Keratinocyte (primary cell): ENCODE measurements around the gene VAX1. TPM values are rescaled to one million over a fixed set of nuclear protein-coding genes. Genes with fewer than 3 reads are reported as not detected.

Experiments
- DNase-seq: peaks from one replicate; pipeline ENCODE4 v3.0.0-alpha.2; 2011; ENCODE audit warnings: low read depth, missing footprints, low spot score
- FAIRE-seq: peaks from 2 replicates; lab custom pipeline; 2011; peaks lifted over from hg19 to GRCh38; lab: Jason Lieb, UNC
- H2AFZ ChIP-seq: 2 replicates; pipeline ENCODE4 v1.6.0; 2012; ENCODE audit warnings: low read length, control low read depth, inconsistent platforms; ENCODE audit not compliant: control insufficient read depth
- H3K27ac ChIP-seq: 2 replicates; pipeline ENCODE4 v1.5.1; 2011; ENCODE audit warnings: low read length; ENCODE audit not compliant: control insufficient read depth, insufficient read depth
- H3K27me3 ChIP-seq: 3 replicates; pipeline ENCODE4 v1.6.0; 2011; ENCODE audit warnings: low read length; ENCODE audit not compliant: control insufficient read depth, insufficient read depth; ENCODE audit errors: extremely low read depth
- H3K36me3 ChIP-seq, 2 experiments: 2 replicates in 1 of 2; 3 replicates in 1 of 2; pipeline ENCODE4 v1.5.1; 2011; ENCODE audit warnings: low read length in 2 of 2, mild to moderate bottlenecking in 1 of 2; ENCODE audit not compliant: control insufficient read depth in 2 of 2, insufficient read depth in 2 of 2; ENCODE audit errors: extremely low read depth in 1 of 2
- H3K4me1 ChIP-seq: 3 replicates; pipeline ENCODE4 v1.5.1; 2011; ENCODE audit warnings: low read length; ENCODE audit not compliant: control insufficient read depth, insufficient read depth; ENCODE audit errors: extremely low read depth
- H3K4me2 ChIP-seq: 3 replicates; pipeline ENCODE4 v1.6.0; 2011; ENCODE audit warnings: low read depth, low read length; ENCODE audit not compliant: control insufficient read depth, insufficient read depth; ENCODE audit errors: extremely low read depth
- H3K4me3 ChIP-seq, 3 experiments: fragments of 200-600 bp in 1 of 3; sonication (generic) in 1 of 3; 2 replicates in 2 of 3; 3 replicates in 1 of 3; pipeline ENCODE4 v1.5.1; 2011 to 2016; ENCODE audit warnings: low read length in 3 of 3, mild to moderate bottlenecking in 3 of 3, control low read depth in 2 of 3, inconsistent platforms in 1 of 3, low read depth in 1 of 3, mixed read lengths in 1 of 3, mixed run types in 1 of 3, moderate library complexity in 1 of 3; ENCODE audit not compliant: control insufficient read depth in 2 of 3, insufficient read depth in 2 of 3; ENCODE audit errors: extremely low read depth in 1 of 3
- H3K79me2 ChIP-seq: 2 replicates; pipeline ENCODE4 v1.6.0; 2012; ENCODE audit warnings: low read length; ENCODE audit not compliant: control insufficient read depth, insufficient read depth
- H3K9ac ChIP-seq: 3 replicates; pipeline ENCODE4 v1.6.0; 2011; ENCODE audit warnings: low read length; ENCODE audit not compliant: control insufficient read depth, insufficient read depth; ENCODE audit errors: extremely low read depth
- H3K9me1 ChIP-seq: 3 replicates; pipeline ENCODE4 v1.6.0; 2011; ENCODE audit warnings: low read length; ENCODE audit not compliant: control insufficient read depth, insufficient read depth; ENCODE audit errors: extremely low read depth
- H3K9me3 ChIP-seq: 2 replicates; pipeline ENCODE4 v1.5.1; 2012; ENCODE audit warnings: low read depth, low read length; ENCODE audit not compliant: control insufficient read depth
- H4K20me1 ChIP-seq: 3 replicates; pipeline ENCODE4 v1.6.0; 2011; ENCODE audit warnings: low read length; ENCODE audit not compliant: control insufficient read depth, insufficient read depth; ENCODE audit errors: extremely low read depth
- CTCF ChIP-seq, 3 experiments: IDR thresholded peaks in 1 of 3; conservative IDR thresholded peaks in 1 of 3; optimal IDR thresholded peaks in 1 of 3; 2 replicates in 2 of 3; 3 replicates in 1 of 3; pipeline versions ENCODE3 to v1.5.1; 2011; ENCODE audit warnings: low read length in 3 of 3, mild to moderate bottlenecking in 3 of 3, moderate library complexity in 2 of 3, control low read depth in 1 of 3, inconsistent platforms in 1 of 3; ENCODE audit not compliant: insufficient read depth in 2 of 3; ENCODE audit errors: extremely low read depth in 1 of 3
- EZH2 ChIP-seq: IDR thresholded peaks from one replicate; pipeline ENCODE4 v1.6.1; 2012; ENCODE audit warnings: inconsistent platforms, mild to moderate bottlenecking, low read length, moderate library complexity
- dilution Hi-C: fragments of 300-500 bp; cut with MboI; formaldehyde crosslinking; loops from one replicate; pipeline ENCODE4 v1.7.0; 2020; ENCODE audit warnings: low sequenced_read_pairs; ENCODE audit not compliant: extremely low pct_ligation_motif_present
- polyA plus RNA-seq, 5 experiments: library from polyadenylated mRNA; depleted of rRNA in 3 of 5; stranded (reverse) in 3 of 5; stranded (forward) in 1 of 5; unstranded in 1 of 5; fragments of >200 nt; gene quantifications; 1 replicate in 1 of 5; 2 replicates in 3 of 5; 3 replicates in 1 of 5; pipeline versions ENCODE4 v1.2.1 to v1.2.3, GENCODE V29; 2011 to 2012; ENCODE audit warnings: missing spikeins in 2 of 5, low read depth in 1 of 5, low replicate concordance in 1 of 5

The VAX1 gene
- polyA plus RNA-seq, 1 donor (not counting 4 experiments of a cell fraction or from before 2014, with no cell fraction given), result not detected

- Histone ChIP-seq H3K4me2 (no peak overlapping the region), H4K20me1 (peaks cover 3% of the 10 kb centered on the region), H3K4me1 (peaks cover 10% of the 10 kb centered on the region), H3K9me1 (no peaks in the 10 kb centered on the region), H3K36me3 (no peaks in the 10 kb centered on the region), H3K9me3 (no peaks in the 10 kb centered on the region), H3K4me3 (no peak overlapping the region), H3K79me2 (no peaks in the 10 kb centered on the region), H3K27me3 (peaks cover 87% of the 10 kb centered on the region), H3K9ac (no peak overlapping the region), H3K27ac (no peak overlapping the region), H2AFZ (no peak overlapping the region)
- dilution Hi-C loops, result no loop called here
- DNase-seq (no peak), FAIRE-seq (no peak)
- TF ChIP-seq CTCF (optimal IDR thresholded peaks at IDR 0.05 in 1 of 3, IDR thresholded peaks at IDR 0.05 in 1 of 3, conservative IDR thresholded peaks at IDR 0.05 in 1 of 3; ENCODE audit: extremely low read depth in 1 of 3, insufficient read depth in 2 of 3, low read length in 3 of 3) (no peak), EZH2 (no peak)
Measured at GRCh38 chr10:117169480-117169879, 31.4 kb upstream of the VAX1 start.

GRCh38 chr10:117168729-117169128 lies 30.7 kb upstream of the VAX1 start:
- dilution Hi-C loops, result no loop called here
- no peak overlapping the region for H3K9ac ChIP-seq
- H3K36me3 ChIP-seq, result no peaks in the 10 kb centered on the region
- no peak overlapping the region for H3K4me2 ChIP-seq
- H3K4me3 ChIP-seq, result no peak overlapping the region
- H3K27ac ChIP-seq, result no peak overlapping the region
- H3K9me3 ChIP-seq, result no peaks in the 10 kb centered on the region
- no peak overlapping the region for H2AFZ ChIP-seq
- H3K4me1 ChIP-seq, result peaks cover 10% of the 10 kb centered on the region
- DNase-seq (no peak), FAIRE-seq (no peak)
- peaks cover 90% of the 10 kb centered on the region for H3K27me3 ChIP-seq
- H3K9me1 ChIP-seq, result no peaks in the 10 kb centered on the region
- TF ChIP-seq CTCF (optimal IDR thresholded peaks at IDR 0.05 in 1 of 3, IDR thresholded peaks at IDR 0.05 in 1 of 3, conservative IDR thresholded peaks at IDR 0.05 in 1 of 3; ENCODE audit: extremely low read depth in 1 of 3, insufficient read depth in 2 of 3, low read length in 3 of 3) (no peak), EZH2 (no peak)
- H3K79me2 ChIP-seq, result no peaks in the 10 kb centered on the region
- peaks cover 3% of the 10 kb centered on the region for H4K20me1 ChIP-seq
